Measurements from ENCODE around the gene GRM4. TPM values are rescaled to one million over a fixed set of nuclear protein-coding genes. Genes with fewer than 3 reads are reported as not detected.

Gene GRM4
- total RNA-seq, 1 donor from 2014 or later: not detected

- DNase-seq (ENCODE audit: low read depth, low spot score): no peak
These were observed 80.2 kb downstream of the GRM4 start for GRCh38 chr6:34065466-34066217.

DNA sequence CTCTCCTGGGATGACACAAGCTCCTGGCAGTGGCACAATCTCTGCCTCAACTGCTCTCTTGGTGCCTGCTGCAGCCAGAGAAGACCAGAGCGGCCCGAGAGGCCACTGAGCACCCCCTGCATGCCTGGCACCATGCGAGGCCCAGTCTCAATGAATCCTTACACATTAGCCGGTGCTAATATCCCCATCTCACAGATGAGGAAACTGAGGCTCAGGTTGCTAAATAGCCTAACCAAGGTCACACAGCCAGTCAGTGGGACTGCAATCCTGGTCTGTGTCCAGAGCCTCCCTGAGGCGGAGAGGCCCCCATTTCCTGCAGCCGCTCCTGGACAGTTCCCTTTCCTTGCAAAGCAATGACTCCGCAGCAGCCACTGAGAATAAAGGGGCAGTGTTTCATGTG lies 81.2 kb downstream of the GRM4 start:
- no peak for DNase-seq (ENCODE audit: low read depth, low spot score)

- no peak for DNase-seq (ENCODE audit: low read depth, low spot score)
These were observed 82.2 kb downstream of the GRM4 start for GRCh38 chr6:34063651-34064050.

DNA sequence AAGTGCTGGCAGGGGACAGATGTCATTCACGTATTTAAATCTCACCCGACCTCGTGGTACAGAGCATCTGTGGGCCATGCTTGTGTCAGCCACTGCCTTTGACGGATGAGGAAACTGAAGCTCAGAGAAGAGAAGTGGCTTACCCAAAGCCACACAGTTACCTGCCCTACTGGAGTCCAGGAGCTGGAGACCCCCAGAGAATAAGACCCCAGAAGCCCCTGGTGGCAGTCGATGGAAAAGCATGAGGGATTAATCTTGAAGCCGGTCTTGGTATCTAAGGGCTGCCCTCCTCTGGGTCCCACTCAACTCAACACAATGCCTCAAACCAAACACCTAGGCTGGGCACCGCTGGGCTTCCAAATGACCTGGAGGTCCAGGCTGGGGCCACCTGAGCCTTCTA lies 83.1 kb downstream of the GRM4 start:
- no peak for DNase-seq (ENCODE audit: low read depth, low spot score)

- no peak for DNase-seq (ENCODE audit: low read depth, low spot score)
These were observed 83.7 kb downstream of the GRM4 start for GRCh38 chr6:34062156-34062555.

GRCh38 chr6:34061348-34061747 lies 84.5 kb downstream of the GRM4 start:
- DNase-seq (ENCODE audit: low read depth, low spot score): no peak

GRCh38 chr6:34059914-34060313 lies 86.0 kb downstream of the GRM4 start:
- no peak for DNase-seq (ENCODE audit: low read depth, low spot score)

GRCh38 chr6:34059136-34059731 lies 86.7 kb downstream of the GRM4 start:
- no peak for DNase-seq (ENCODE audit: low read depth, low spot score)

DNA sequence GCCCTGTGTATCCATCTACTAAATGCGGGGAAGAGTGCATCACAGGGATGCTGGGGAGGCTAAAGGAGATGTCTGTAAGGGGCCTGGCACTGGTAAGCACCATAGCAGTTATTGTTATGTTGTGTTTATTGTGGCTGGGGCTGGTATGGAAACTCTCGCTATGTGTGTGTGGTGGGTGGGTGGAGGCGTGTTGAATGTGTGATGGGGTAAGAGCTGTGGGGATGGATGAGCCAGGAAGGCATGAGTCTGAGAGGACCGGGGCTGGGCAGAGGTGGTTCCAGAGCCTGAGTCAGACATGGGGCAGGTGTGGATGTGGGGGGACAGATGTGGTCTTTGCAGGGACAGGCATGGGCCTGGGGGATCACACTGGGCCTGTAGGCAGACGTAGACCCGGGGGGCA lies 88.1 kb downstream of the GRM4 start:
- DNase-seq (ENCODE audit: low read depth, low spot score): no peak

- no peak for DNase-seq (ENCODE audit: low read depth, low spot score)
These were observed 88.7 kb downstream of the GRM4 start for GRCh38 chr6:34057191-34057590.

- DNase-seq (ENCODE audit: low read depth, low spot score): no peak
These were observed 89.4 kb downstream of the GRM4 start for GRCh38 chr6:34056305-34057108.

- peak; percentile 13 for DNase-seq (ENCODE audit: low read depth, low spot score)
These were observed 90.5 kb downstream of the GRM4 start for GRCh38 chr6:34055223-34055933.

DNA sequence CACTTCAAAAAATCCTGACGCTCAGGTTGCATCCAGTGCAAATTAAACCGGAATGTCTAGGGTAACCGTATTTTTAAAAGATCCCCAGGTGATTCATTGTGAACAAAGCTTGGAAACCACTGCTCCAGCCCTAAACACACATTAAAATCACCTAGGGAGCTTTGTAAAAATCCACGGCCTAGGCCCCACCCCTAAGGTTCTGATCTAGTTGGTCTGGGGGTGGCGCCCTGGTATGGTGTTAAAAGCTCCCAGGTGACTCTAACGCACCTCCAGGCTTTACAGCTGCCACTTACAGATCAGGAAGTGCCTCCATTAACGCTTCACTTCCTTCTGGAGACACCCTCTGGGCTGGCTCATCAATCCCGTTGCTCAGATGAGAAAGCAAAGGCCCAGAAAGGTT lies 92.2 kb downstream of the GRM4 start:
- DNase-seq (ENCODE audit: low read depth, low spot score): no peak

- no peak for DNase-seq (ENCODE audit: low read depth, low spot score)
These were observed 92.8 kb downstream of the GRM4 start for GRCh38 chr6:34052918-34053608.

- DNase-seq (ENCODE audit: low read depth, low spot score): no peak
These were observed 93.6 kb downstream of the GRM4 start for GRCh38 chr6:34052071-34052825.

DNA sequence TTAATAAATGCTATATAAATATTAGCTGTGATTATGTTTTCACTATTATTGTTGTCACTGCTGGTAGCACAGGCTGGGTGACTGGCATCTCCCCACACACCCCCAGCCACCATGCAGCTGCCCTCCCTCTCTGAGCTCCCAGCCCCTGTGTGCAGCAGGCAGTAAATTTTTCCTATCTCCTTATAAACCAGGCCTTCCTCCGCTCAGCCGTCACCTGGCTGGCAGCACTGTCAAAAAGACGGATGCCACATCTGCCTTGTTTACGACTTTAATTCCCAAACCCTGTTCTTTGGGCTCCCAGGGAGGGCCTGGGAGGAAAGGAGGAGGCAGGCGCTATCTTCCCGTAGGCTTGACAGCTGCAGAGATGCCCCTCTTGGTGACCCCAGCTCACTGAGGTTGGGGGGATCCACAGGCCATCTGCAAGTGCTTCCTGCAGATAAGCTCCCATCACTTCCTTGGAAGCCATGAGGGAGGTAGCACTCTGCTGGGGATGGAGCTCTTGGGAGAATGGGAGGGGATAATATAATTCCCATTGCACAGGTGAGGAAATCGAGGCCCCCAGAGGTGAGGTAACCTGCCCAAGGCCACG lies 94.5 kb downstream of the GRM4 start:
- DNase-seq (ENCODE audit: low read depth, low spot score): no peak

GRCh38 chr6:34050691-34051090 lies 95.2 kb downstream of the GRM4 start:
- DNase-seq (ENCODE audit: low read depth, low spot score): no peak

- DNase-seq (ENCODE audit: low read depth, low spot score): no peak
These were observed 96.2 kb downstream of the GRM4 start for GRCh38 chr6:34049395-34050342.
